Neural cell (in vitro differentiated cells): ENCODE measurements around the gene PCDHA11.

Experiments used
- CTCF ChIP-seq: fragments of 450-650 bp; IDR thresholded peaks from 2 replicates; pipeline ENCODE4 v1.5.1; 2014; ENCODE audit warnings: antibody characterized with exemption, mild to moderate bottlenecking, moderate library complexity; ENCODE audit not compliant: poor library complexity, severe bottlenecking
- EZH2 ChIP-seq: fragments of 200-600, 300-800 bp; shearing (Covaris generic), sonication (generic); IDR thresholded peaks from 2 replicates; pipeline ENCODE4 v1.6.1; 2014; ENCODE audit warnings: antibody characterized with exemption, low read length, borderline replicate concordance, mild to moderate bottlenecking; ENCODE audit not compliant: insufficient read depth, poor library complexity, severe bottlenecking
- MXI1 ChIP-seq: fragments of 450-650 bp; conservative IDR thresholded peaks from 2 replicates; pipeline ENCODE4 v1.6.1; 2014; ENCODE audit warnings: antibody characterized with exemption, mild to moderate bottlenecking; ENCODE audit not compliant: poor library complexity, severe bottlenecking
- POLR2AphosphoS5 ChIP-seq: IDR thresholded peaks from 2 replicates; pipeline ENCODE4 v1.6.1; 2012
- RAD21 ChIP-seq: fragments of 450-650 bp; conservative IDR thresholded peaks from 2 replicates; pipeline ENCODE4 v1.6.1; 2014; ENCODE audit warnings: antibody characterized with exemption, mild to moderate bottlenecking, moderate library complexity
- REST ChIP-seq: IDR thresholded peaks from 2 replicates; pipeline ENCODE4 v1.6.1; 2012; ENCODE audit warnings: borderline replicate concordance
- SMC3 ChIP-seq: fragments of 450-650 bp; conservative IDR thresholded peaks from 2 replicates; pipeline ENCODE4 v1.6.1; 2014; ENCODE audit warnings: antibody characterized with exemption, mild to moderate bottlenecking, moderate library complexity; ENCODE audit not compliant: poor library complexity

- no peak for TF ChIP-seq CTCF
- no peak for TF ChIP-seq MXI1
- TF ChIP-seq EZH2 = no peak
- TF ChIP-seq POLR2AphosphoS5 = no peak
- TF ChIP-seq REST = no peak
- TF ChIP-seq RAD21 = no peak
- no peak for TF ChIP-seq SMC3
Measured at GRCh38 chr5:140857987-140858240, 10.8 kb upstream of the PCDHA11 start.
